ENCODE data around the gene TRPM4.

DNA sequence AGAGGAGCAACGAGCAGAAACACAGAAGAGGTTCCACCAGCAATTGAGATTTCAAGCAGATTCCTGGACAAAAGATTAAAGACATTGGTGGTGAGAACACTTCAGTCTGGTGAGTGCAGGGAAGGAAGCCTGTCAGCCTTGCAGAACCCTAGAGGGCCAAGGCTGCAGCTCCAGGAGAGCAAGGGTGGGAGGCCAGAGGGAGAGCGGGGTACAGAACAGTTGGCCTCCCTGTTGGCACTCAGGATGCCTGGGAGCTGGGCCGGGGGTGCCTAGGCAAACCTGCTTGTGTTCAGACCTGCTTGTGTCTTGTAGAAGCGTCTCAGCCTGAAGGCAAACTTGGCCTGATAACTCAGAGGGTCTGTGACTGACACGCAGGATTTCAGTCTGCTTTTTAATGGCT, 48.5 kb upstream of the TRPM4 start:
- TF ChIP-seq, protein P1, sequence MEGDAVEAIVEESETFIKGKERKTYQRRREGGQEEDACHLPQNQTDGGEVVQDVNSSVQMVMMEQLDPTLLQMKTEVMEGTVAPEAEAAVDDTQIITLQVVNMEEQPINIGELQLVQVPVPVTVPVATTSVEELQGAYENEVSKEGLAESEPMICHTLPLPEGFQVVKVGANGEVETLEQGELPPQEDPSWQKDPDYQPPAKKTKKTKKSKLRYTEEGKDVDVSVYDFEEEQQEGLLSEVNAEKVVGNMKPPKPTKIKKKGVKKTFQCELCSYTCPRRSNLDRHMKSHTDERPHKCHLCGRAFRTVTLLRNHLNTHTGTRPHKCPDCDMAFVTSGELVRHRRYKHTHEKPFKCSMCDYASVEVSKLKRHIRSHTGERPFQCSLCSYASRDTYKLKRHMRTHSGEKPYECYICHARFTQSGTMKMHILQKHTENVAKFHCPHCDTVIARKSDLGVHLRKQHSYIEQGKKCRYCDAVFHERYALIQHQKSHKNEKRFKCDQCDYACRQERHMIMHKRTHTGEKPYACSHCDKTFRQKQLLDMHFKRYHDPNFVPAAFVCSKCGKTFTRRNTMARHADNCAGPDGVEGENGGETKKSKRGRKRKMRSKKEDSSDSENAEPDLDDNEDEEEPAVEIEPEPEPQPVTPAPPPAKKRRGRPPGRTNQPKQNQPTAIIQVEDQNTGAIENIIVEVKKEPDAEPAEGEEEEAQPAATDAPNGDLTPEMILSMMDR (IDR thresholded peaks at IDR 0.05) = no peak
- TF ChIP-seq ZFX (IDR thresholded peaks at IDR 0.05; ENCODE audit: borderline replicate concordance) = no peak

Data from 22Rv1 (cell line).